Cardiac muscle cell (in vitro differentiated cells and primary cell): Measurements from ENCODE around the gene LRCH2. TPM values are rescaled to one million over a fixed set of nuclear protein-coding genes. Genes with fewer than 3 reads are reported as not detected.

Experiments used
- DNase-seq, 2 donors: peaks; one replicate each; pipeline versions ENCODE4 v3.0.0 to v3.0.0-alpha.2; 2010 to 2017; ENCODE audit warnings: low read depth in 1 of 2, low spot score in 1 of 2
- H3K27ac ChIP-seq: fragments of 200-600 bp; sonication (generic); 2 replicates; pipeline ENCODE4 v1.5.1; 2016
- H3K27me3 ChIP-seq: fragments of 200-600 bp; sonication (generic); 2 replicates; pipeline ENCODE4 v1.6.0; 2016; ENCODE audit warnings: control low read depth
- H3K36me3 ChIP-seq: fragments of 200-600 bp; sonication (generic); 2 replicates; pipeline ENCODE4 v1.5.1; 2016; ENCODE audit warnings: control low read depth
- H3K4me1 ChIP-seq: fragments of 200-600 bp; sonication (generic); 2 replicates; pipeline ENCODE4 v1.8.1; 2017; ENCODE audit warnings: low read depth, mild to moderate bottlenecking, mixed run types
- H3K4me3 ChIP-seq: fragments of 200-600 bp; sonication (generic); 2 replicates; pipeline ENCODE4 v1.5.1; 2016; ENCODE audit warnings: mild to moderate bottlenecking
- H3K9me3 ChIP-seq: fragments of 200-600 bp; sonication (generic); 2 replicates; pipeline ENCODE4 v1.5.1; 2017; ENCODE audit warnings: low read depth, mild to moderate bottlenecking, control low read depth
- CTCF ChIP-seq: IDR thresholded peaks from 2 replicates; pipeline ENCODE4 v1.5.1; 2012; ENCODE audit warnings: low read depth, mild to moderate bottlenecking, low read length
- polyA plus RNA-seq: library from polyadenylated mRNA; unstranded; fragments of >200 nt; fragmentation: Nextera tagmentation; extraction: Ambion mirVana; gene quantifications from 2 replicates; pipeline ENCODE4 v1.2.1, GENCODE V29; 2016
- total RNA-seq: library from RNA; depleted of rRNA; stranded (reverse); fragments of >200 nt; gene quantifications from 2 replicates; pipeline ENCODE4 v1.2.3, GENCODE V29; 2016

Gene LRCH2
- total RNA-seq: 8.2 and 9.4 TPM in 2 replicates
- 4.8 and 5.2 TPM in 2 replicates for polyA plus RNA-seq

- H3K4me1 ChIP-seq: peaks cover 5% of the 10 kb centered on the region
- TF ChIP-seq CTCF: no peak
- peak within 1 kb of the TSS; percentile 94 for H3K4me3 ChIP-seq
- no peak within 1 kb of the TSS for H3K27ac ChIP-seq
- no peaks in the 10 kb centered on the region for H3K27me3 ChIP-seq
- H3K9me3 ChIP-seq: no peaks in the 10 kb centered on the region
- DNase-seq: peak; percentile 55 to 83
- no peaks in the 10 kb centered on the region for H3K36me3 ChIP-seq
Measured at GRCh38 chrX:115233497-115234455, at the start of gene LRCH2. TSS of gene LRCH2 (minus strand) at chrX:115234096. CDS start at chrX:115234041, 55 bp downstream.

- Histone ChIP-seq H3K4me3 (no peak overlapping the region), H3K36me3 (no peaks in the 10 kb centered on the region), H3K27ac (no peak overlapping the region), H3K9me3 (no peaks in the 10 kb centered on the region), H3K4me1 (no peaks in the 10 kb centered on the region), H3K27me3 (no peaks in the 10 kb centered on the region)
- no peak for TF ChIP-seq CTCF
- DNase-seq: no peak
Measured at GRCh38 chrX:115269051-115269683, 35.3 kb upstream of the LRCH2 start.

- DNase-seq: peak; percentile 4 to 21
- H3K4me3 ChIP-seq: no peak overlapping the region
- TF ChIP-seq CTCF: peak; percentile 15
- no peaks in the 10 kb centered on the region for H3K4me1 ChIP-seq
- no peaks in the 10 kb centered on the region for H3K9me3 ChIP-seq
- no peaks in the 10 kb centered on the region for H3K36me3 ChIP-seq
- no peaks in the 10 kb centered on the region for H3K27me3 ChIP-seq
- no peak overlapping the region for H3K27ac ChIP-seq
Measured at GRCh38 chrX:115268421-115268820, 34.5 kb upstream of the LRCH2 start.

GRCh38 chrX:115266300-115266699, 32.4 kb upstream of the LRCH2 start:
- no peak for DNase-seq
- Histone ChIP-seq H3K27ac (no peak overlapping the region), H3K27me3 (no peaks in the 10 kb centered on the region), H3K36me3 (no peaks in the 10 kb centered on the region), H3K9me3 (no peaks in the 10 kb centered on the region), H3K4me1 (no peaks in the 10 kb centered on the region), H3K4me3 (no peak overlapping the region)
- TF ChIP-seq CTCF: no peak

GRCh38 chrX:115264009-115264408, 30.1 kb upstream of the LRCH2 start:
- no peaks in the 10 kb centered on the region for H3K9me3 ChIP-seq
- no peaks in the 10 kb centered on the region for H3K27me3 ChIP-seq
- no peaks in the 10 kb centered on the region for H3K36me3 ChIP-seq
- no peak overlapping the region for H3K27ac ChIP-seq
- no peak for TF ChIP-seq CTCF
- H3K4me1 ChIP-seq: peaks cover 9% of the 10 kb centered on the region
- DNase-seq: peak in 1 of 2 donors; percentile 1
- no peak overlapping the region for H3K4me3 ChIP-seq
